Measurements from ENCODE around the gene SLAMF1. TPM values are rescaled to one million over a fixed set of nuclear protein-coding genes. Genes with fewer than 3 reads are reported as not detected.

SLAMF1 gene
- total and polyA plus RNA-seq, 2 donors (not counting 1 experiment from before 2014, with no cell fraction given) = 20.7 to 42.3 TPM

- ChIA-PET POLR2A (no interaction called here), CTCF (interaction anchor here (0.9 kb wide), 1 partner anchor 8 kb away, joined by 3 read pairs; the partner anchor contains the start of gene CD84)
- H3K27ac Mint-ChIP-seq = no peak overlapping the region
Measured at GRCh38 chr1:160570840-160571239, 76.0 kb downstream of the SLAMF1 start.

More at GRCh38 chr1:160570840-160571239, 76.0 kb downstream of the SLAMF1 start:
- no peak overlapping the region for H3K4me3 Mint-ChIP-seq
- H3K4me3 ChIP-seq (ENCODE audit: control extremely low read depth in 1 of 5, extremely low read depth in 1 of 5, insufficient read depth in 1 of 5, low read depth in 2 of 5, low read length in 4 of 5) = no peak overlapping the region
- WGBS (ENCODE audit: insufficient coverage) = no CpG with 5 or more reads among the region's 3 CpGs
- H3K27ac ChIP-seq (ENCODE audit: low read length in 2 of 2) = no peak overlapping the region
- no peaks in the 10 kb centered on the region for H3K27me3 ChIP-seq (replicated peaks in 1 of 4; ENCODE audit: control extremely low read depth in 1 of 4, control insufficient read depth in 3 of 4, insufficient read depth in 4 of 4, low read length in 3 of 4)
- DNase-seq = no peak
- peaks cover 0 to 2% of the 10 kb centered on the region in 2 experiments for H3K36me3 ChIP-seq (replicated peaks in 1 of 2; ENCODE audit: control extremely low read depth in 1 of 2, control insufficient read depth in 1 of 2, extremely low read depth in 1 of 2, insufficient read depth in 2 of 2, low read length in 1 of 2)
- H3K4me1 Mint-ChIP-seq = peaks cover 79% of the 10 kb centered on the region
- H2AFZ ChIP-seq (ENCODE audit: insufficient read depth, low read depth, low read length, poor library complexity, severe bottlenecking) = no peak overlapping the region
- H3K4me1 ChIP-seq (ENCODE audit: control insufficient read depth in 2 of 2, insufficient read depth in 2 of 2, low read length in 2 of 2) = peaks cover 38 to 50% of the 10 kb centered on the region in 2 donors
- TF ChIP-seq EZH2 (IDR thresholded peaks at IDR 0.05; ENCODE audit: borderline replicate concordance, insufficient read depth, low read depth, low read length, poor library complexity, severe bottlenecking) = no peak
- no peak for TF ChIP-seq CTCF (IDR thresholded peaks at IDR 0.05)
- H3K9ac ChIP-seq (ENCODE audit: low read length) = no peak overlapping the region
- no peak for ATAC-seq (ENCODE audit: low read depth)
- peaks cover 81% of the 10 kb centered on the region for H3K79me2 ChIP-seq (ENCODE audit: control insufficient read depth, insufficient read depth, low read length)
- no peak overlapping the region for H3K4me2 ChIP-seq (replicated peaks; ENCODE audit: low read depth, low read length, poor library complexity, severe bottlenecking)
- H3K9me3 ChIP-seq (ENCODE audit: control extremely low read depth in 1 of 3, control insufficient read depth in 2 of 3, insufficient read depth in 1 of 3, low read length in 2 of 3) = no peaks in the 10 kb centered on the region
- H3K9me3 Mint-ChIP-seq (ENCODE audit: insufficient read depth) = no peaks in the 10 kb centered on the region
- no peaks in the 10 kb centered on the region for H4K20me1 ChIP-seq (ENCODE audit: control insufficient read depth, insufficient read depth, low read length, poor library complexity, severe bottlenecking)
- H3K27me3 Mint-ChIP-seq = no peaks in the 10 kb centered on the region
- intact Hi-C loops (cut with micrococcal nuclease) = loop anchor here (10.0 kb wide), 1 partner anchor 46 kb away; the partner anchor contains the start of gene SLAMF6
